GM04503 (cell line): ENCODE data around the gene PHF20.
A peak's percentile ranks its signal among the peaks of the same experiment; 100 is the strongest.
"Not testable (repeated sequence)": the region's sequence is repeated elsewhere in the genome, so short reads cannot be mapped to it uniquely, and the experiment has no call there.

Experiments used
- DNase-seq: peaks from one replicate; pipeline ENCODE4 v3.0.0-alpha.2; 2012; ENCODE audit warnings: low read depth

Gene PHF20

DNA sequence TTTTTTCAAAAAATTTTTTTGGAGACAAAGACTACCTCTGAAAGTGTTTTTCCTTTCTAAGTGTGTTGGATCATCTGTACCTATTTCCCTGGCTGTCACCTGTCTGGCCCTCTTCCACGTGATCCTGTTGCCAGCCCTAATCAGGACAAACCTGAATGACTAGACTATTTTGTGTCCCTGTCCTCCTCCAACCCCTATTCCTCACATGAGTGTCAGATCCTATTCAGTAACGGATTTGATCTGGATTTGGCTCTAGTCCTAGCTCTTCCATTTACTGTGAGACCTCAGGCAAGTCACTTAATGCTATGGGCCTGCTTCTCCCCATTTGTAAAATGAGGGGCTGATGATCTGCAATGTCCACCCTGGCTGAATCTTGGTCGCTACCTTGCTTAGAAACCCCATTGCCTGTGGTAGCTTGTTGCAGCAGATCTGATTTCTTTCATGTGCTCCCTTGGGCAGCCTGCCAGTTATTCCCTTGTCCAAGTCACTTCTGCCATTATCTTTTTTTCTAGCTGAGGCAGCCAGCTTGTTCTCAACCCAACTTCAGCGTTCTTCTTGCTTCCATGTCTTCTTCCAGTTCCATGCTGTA is 4.8 kb downstream of the PHF20 start:
- DNase-seq: no peak

DNA sequence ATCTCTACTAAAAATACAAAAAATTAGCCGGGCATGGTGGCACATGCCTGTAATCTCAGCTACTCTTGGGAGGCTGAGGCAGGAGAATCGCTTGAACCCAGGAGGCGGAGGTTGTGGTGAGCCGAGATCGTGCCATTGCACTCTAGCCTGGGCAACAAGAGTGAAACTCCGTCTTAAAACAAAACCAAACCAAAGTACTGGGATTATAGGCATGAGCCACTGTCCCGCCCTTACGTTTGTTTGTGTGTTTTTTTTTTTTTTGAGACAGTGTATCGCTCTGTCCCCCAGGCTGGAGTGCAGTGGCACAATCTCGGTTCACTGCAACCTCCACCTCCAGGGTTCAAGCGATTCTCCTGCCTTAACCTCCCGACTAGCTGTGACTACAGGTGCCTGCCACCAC is 12.0 kb downstream of the PHF20 start:
- DNase-seq: not testable (repeated sequence)

DNA sequence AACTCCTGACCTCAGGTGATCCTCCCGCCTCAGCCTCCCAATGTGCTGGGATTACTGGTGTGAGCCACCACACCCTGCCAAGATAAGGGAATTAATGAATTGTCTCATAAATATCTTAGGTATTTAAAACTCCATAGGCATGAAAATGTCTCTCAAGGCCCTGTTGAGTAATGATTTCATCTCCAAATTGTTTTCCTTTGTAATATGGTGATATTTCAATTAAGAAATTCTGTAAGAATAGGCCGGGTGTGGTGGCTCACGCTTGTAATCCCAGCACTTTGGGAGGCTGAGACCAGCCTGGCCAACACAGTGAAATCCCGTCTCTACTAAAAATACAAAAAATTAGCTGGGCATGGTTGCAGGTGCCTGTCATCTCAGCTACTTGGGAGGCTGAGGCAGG is 13.7 kb downstream of the PHF20 start:
- not testable (repeated sequence) for DNase-seq

DNA sequence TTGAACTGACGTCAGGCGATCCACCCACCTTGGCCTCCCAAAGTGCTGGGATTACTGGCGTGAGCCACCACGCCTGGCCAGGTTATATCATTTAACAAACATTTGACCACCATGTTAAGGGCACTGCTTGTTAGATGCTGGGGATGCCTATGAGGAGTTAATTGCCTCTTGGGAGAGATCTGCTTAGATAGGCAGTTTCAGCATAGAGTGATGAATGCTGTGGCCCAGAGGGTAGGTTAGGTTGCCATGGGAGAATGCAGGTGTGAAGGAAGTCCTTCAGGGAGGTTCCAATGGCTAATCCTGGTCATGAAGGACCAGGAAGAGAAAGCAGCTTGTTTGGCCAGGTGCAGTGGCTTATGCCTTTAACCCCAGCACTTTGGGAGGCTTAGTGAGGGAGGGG is 17.0 kb downstream of the PHF20 start:
- no peak for DNase-seq

DNA sequence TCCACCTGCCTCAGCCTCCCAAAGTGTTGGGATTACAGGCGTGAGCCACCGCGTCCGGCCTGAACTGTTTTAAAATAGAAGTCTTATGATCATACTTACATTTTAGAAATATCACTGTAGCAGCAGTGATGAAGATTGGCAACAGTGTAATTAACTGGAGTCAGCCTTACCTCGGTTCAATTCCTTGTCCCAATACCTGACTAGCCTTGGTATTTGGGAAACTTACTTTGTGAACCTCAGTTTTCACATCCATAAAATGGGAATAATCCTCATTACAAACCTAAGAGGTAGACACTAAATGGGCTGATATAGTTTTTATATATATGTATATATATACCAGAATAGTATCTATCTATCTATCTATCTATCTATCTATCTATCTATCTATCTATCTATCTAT is 19.3 kb downstream of the PHF20 start:
- DNase-seq: no peak

DNA sequence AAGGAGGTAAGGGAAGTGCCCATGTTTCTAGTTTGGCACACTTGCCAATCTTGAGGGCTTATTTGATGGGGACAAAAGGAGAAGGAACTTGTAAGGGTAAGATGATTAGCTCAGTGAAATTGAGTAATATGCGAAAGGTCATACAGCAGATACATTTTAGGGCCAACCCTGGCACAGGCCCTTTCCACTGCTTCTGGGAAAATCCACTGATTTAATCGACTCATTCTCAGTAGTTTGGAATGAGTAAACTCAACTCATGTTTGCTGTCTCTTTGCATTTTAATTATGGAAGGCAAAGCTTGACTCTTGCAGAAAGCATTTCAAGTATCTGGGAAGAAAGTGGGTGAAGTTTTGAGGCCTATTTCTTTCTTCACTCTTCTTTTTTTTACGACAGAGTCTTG is 20.0 kb downstream of the PHF20 start:
- peak; percentile 98 for DNase-seq

DNA sequence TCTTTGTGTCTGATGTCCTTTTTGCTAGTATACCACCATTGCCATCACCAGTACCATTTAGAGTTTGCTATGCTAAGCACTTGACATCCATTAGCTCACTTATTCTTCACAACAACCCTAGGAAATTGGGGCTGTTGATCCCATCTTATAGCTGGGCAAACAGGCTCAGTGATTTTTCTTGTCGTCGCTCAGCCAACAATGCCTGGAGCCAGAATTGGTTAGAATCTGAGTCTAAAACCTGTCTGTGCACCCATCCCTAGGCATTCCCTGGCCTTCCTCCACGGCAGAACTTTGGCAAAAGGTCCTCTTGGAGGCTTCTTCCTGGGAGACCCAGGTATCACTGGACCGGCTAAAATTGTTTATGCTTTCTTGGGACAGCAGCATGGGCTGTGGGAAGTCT is 20.9 kb downstream of the PHF20 start:
- no peak for DNase-seq

DNA sequence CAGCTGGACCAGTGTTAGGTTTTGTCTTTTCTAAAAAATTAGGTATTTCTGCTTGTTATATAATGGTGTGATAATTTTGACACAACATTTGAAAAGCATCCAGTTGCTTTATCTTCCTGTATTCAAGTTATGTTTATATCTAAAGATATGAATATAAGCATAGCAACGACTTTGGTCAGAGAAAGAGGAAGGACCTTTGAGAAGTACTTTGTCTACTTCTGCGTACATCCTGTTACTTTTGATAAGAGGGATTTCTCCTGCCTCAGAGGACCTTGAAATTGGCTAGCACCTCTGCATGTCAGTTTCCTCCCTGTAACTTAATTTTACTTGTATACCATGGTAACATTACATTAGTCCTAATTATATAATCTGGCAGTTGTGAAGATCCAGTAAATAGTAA is 24.8 kb downstream of the PHF20 start:
- no peak for DNase-seq

DNA sequence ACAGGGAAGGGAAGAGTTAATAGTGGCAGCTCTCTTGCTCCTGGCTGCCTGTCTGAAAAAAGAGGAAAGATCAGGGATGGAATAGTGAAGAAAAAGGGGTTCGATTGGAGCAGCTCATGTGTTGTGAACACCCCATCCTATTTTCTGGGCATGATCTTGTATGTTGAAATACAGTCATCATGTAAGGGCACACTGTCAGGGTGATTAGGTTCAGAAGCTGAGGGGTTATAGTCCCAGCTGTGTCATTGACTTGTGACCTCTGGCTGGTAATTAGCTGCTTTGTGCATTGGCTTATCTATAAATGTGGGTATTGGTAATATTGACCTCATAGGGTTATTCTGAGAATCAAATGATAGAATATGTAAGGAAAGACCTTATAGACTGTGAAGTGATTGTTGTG is 30.1 kb downstream of the PHF20 start:
- DNase-seq: no peak

DNA sequence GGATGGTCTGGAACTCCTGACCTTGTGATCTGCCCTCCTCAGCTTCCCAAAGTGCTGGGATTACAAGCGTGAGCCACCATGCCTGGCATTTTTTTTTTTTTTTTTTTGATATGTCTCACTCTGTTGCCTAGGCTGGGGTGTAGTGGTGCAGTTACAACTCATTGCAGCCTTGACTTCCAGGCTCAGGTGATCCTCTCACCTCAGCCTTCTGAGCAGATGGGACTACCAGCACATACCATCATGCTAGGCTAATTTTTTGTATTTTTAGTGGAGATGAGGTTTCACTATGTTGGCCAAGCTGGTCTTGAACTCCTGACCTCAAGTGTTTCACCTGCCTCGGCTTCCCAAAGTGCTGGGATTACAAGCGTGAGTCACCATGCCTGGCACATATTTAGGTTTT is 34.3 kb downstream of the PHF20 start:
- no peak for DNase-seq

DNA sequence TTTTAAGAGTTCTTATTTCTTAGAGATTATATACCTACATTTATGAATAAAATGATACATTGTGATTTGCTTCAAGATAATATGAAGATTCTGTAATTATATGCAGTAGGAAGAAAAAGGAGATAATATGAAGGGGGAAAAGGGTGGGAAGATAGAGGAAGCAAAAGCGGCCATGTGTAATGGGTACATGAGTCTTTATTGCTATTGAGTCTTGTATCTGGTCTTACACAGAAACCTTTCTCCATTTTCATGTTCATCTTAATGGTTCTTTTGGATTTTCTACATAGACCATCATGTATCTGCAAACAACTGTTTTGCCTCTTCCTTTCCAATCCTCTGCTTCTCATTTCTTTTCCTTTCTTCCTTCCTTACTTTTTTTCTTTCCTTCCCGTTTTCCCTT is 36.1 kb downstream of the PHF20 start:
- no peak for DNase-seq

DNA sequence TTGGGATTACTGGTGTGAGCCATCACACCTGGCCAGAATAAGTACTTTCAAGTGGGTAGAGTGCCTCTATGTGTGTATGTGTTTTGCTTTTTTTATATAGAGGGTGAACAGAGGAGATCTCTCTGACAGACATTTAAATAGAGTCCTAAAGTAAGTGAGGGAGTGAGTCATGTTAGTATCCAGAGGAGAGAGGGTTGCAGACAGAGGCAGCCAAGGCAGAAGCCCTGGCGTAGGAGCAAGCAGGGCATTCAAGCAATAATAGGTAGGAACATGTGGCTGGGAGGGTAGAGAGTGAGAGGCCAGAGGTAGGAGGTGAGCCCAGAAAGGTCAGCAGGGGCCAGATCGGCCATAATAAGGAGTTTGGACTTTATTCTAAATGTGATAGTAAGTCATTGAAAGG is 48.9 kb downstream of the PHF20 start:
- no peak for DNase-seq

DNA sequence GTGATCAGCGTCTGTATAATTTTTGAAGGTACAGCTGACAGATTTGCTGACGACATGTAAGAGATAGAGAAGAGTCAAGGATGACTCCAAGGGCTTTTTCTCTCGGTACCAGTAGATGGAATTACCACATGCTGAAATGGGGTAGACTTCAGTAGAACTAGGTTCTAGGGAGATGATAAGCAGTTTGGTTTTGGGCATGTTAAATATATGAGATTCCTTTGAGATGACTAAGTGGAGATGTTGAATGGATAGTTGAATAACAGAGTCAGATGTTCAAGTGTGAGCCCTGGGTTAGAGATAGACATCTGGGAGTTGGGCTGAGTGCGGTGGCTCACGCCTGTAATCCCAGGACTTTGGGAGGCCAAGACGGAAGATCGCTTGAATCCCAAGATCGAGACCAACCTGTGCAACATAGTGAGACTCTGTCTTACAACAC is 50.0 kb downstream of the PHF20 start:
- DNase-seq: peak; percentile 65

DNA sequence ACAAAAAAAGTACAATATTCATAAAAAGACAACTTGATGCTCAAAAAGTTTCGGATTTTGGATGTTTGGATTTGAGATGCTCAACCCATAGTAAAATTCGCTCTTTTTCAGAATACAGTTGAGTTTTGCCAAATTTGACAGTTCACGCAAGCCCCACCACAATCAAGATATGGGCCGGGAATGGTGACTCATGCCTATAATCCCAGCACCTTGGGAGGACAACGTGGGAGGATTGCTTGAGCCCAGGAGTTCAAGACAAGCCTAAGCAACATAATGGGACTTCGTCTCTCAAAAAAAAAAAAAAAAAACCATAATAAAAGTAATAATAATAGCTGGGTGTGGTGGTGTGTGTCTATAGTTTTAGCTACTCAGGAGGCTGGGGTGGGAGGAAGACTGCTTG is 51.3 kb downstream of the PHF20 start:
- DNase-seq: no peak

DNA sequence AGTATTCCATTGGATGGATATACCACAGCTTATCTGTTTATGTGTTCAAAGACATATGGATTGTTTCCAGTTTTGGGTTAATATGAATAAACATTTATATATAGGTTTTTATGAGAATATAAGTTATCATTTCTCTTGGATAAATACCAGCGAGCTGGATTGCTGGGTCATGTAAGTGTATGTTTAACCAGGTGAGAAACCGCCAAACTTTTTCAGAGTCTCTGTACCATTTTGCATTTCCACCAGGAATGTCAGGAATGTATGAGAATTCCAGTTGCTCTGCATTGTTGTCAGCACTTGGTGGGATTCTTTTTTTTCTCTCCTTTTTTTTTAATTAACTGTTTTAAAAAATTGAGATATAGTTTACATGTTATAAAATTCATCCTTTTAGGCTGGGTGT is 52.1 kb downstream of the PHF20 start:
- no peak for DNase-seq

DNA sequence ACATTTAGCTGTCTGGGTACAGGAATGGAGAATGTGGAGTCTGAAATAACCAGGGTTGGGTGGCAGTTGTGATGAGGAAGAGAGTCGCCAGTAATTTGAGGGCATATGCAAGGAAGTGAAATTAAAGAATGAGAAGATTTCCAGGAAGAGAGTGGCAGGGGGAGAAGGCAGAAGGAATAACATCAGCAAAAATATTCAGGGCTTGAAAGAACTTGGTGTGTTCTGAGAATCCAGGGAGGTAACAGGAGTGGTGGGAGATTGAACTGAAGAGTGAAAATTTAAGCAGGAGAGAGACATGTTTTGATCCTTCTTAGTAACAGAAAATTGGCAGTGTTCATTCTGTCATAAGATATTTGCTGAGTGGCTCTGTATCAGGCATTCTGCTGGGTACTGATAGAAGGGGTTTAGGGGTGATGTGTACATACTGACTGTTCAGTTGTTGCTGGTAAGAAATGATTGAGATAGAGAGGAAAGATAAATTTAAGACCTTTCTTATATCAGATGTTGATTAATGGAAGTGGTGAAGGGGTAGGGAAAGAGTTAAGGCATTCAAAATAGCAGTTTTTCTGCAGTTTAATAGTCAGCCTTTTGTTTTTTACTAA is 54.7 kb downstream of the PHF20 start:
- no peak for DNase-seq

DNA sequence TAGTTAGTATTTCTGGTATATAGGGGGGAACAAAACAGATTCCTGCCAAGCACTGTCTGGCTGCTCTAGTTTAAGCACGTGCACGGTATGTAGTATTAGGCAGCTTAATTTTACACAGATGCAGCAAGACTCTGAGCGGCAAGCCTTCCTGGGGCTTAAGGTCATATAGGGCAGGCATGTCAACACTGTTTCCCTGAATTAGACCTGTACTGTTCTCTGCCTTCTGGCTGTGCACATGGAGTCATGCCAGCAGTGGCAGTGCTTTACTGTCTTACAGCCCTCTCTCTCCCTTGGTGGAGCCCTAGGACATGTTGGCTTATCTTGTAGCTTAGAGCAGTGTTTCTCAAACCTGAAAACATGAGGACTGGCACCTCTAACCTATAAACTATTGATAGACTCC is 56.6 kb downstream of the PHF20 start:
- no peak for DNase-seq

DNA sequence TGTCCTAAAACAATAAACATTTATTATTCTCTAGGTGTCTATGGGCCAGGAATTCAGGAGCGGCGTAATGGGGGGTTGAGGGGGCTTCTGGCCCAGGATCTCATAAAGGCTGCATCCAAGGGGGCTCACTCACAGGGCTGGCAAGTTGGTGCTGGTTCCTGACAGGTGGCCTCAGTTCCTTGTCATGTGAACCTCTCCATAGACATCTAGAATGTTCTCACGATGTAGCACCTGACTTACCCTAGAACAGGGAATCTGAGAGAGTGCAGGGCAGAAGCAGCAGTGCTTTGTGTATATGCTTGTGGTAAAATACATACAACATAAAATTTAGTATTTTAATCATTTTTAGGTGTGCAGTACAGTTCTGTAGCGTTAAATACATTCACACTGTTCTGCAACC is 57.1 kb downstream of the PHF20 start:
- DNase-seq: no peak

DNA sequence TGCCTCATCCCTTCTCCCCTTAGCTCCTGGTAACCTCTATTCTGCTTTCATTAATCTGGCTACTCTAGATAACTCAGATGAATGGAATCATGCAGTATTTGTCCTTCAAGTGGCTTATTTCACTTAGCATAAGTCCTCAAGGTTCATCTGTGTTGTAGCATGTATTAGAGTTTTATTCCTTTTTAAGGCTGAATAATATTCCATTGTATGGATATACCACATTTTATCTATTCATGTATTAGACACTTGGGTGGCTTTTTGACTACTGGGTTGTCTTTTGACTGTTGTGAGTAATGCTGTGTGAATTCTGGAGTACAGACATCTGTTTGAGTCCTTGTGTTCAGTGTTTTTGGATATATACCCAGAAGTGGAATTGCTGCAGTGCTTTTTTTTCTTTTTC is 58.4 kb downstream of the PHF20 start:
- no peak for DNase-seq

DNA sequence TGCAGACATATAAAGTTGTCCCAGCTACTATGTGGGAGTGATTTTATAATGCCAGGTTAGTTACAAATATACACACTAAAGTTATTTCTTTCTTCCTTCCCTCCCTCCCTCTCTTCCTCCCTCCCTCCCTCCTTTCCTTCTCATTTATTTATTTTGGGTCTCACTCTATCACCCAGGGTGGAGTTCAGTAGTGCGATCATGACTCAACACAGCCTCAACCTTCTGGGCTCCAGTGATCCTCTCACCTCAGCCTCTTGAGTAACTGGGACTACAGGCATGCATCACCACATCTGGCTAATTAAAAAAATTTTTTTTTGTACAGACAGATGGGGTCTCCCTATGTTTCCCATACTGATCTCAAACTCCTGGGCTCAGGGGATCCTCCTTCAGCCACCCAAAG is 59.2 kb downstream of the PHF20 start:
- no peak for DNase-seq

DNA sequence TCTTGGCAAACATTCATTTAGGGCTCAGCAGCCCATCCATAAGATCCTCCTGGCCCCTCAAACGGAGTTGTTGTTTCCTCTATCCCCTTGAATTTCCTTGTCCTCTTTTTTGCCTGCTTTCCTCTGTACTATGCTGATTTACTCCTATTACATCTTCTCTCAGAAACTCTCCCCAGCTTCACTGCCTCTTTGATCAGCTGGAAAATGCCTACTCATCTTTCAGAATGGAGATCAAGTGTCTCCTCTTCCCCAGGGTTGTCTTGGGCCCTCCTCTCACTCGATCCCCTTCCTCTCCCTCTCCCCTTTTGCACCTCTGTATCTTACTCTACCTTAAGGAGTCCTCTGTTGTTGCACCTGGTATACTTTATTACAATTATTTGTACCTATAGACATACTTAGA is 60.2 kb downstream of the PHF20 start:
- DNase-seq: no peak

DNA sequence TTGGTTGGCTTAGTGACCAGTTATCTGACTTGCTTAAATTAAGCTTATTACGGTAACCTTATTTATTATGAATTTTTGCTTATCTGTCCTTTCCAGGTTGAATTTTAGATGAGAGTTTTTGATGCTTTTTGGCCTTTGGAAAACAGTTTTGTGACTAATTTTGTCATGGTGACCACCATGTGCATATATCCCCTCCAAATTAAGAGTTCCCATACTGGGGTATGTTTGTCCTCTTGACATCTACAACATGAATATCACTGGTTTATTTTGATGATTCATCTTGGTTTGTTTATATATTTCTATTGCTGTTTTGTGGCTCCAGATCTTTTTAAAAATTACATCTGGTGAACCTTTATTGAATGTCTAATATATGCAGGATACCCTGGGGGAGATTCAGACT is 61.4 kb downstream of the PHF20 start:
- no peak for DNase-seq

DNA sequence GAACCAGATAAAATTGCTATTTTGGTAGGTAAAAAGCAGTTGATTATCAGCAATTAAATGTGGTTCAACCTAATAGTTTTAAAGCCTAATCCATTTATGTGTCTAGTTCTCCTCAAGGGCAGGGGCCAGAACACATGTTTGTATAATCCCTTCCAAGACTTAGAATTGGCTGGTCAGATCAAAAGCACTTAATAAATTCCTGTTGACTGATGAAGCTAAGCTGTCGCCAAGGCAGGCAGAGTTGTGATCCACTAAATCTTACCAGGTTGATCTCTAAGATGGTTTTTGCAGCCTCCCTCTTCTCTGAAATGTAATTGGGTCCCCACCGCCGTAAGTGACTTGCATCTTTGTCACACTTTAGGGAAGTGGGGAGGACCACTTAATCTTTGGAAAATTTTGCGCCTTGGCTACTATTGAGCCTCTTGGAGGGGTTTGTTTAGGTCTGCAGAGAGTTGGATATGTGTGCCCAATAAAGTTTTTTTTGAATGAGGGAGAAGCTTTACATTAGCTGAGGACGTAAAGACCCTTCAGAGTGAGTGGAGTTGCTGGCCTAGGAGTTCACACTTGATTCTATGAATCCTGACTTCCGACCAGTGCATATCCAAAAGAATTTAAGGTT is 65.9 kb downstream of the PHF20 start:
- DNase-seq: no peak

DNA sequence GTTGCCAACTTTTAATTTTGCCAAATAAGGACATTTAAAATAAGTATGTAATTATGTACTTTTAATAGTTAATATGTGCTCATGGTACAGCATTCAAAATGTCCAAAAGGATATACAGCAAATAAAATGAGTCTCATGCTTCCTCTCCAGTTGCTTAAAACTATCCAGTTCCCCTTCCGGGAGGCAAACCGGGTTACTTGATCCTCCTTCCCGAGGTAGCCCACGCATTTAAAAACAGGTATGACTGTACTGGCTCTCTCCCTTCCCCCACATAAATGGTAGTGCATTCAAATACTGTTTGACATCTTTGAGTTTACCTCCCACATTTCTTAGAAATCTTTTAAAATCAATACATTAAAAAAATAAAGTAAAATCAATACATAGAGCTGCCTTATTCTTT is 66.4 kb downstream of the PHF20 start:
- no peak for DNase-seq
